Measurements from ENCODE around the gene GFI1B.

DNA sequence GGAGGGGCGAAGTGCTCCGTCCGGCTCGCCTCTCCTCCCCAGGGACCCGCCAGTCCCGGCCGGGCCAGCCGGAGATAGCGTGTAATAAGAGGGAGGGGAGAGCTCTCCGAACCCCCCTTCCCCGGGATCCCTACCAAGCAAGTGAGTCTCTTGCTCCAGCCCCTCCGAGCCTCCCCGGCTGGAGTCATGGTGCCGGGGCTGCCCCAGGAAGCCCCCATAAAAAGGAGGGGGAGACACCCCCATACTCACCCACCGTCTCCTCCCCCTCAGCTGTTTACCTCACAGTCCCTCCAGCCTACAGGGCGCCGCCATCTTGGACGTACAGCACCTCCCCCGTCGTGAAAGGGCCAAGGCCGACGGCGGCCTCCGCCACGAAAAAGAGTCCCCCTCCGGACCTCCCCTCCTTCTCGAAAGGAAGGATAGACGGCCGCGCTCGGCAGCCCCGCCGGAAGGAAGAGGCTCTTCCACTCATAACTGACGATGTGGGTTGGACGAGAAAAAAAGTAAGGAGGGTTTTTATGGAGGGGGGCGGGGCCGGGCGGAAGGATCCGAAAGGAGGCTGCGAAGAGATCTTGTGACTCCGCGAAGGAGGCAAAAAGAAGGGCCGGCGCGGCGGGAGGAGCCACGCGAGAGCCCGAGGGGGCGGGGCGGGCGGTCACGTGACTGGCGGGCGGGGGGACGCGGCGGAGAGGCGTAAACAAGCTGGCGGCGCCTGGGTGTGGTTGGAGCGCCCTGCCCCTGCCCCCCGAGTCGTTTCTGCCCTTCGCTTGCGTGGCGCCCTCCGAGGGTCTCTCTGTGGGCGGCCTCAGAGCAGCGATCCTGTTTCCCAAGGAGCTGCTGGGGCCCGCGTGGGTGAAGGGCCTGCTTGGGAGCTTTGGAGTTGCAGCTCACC, 34.0 kb upstream of the GFI1B start, which contains the start of gene TSC1:
- TF ChIP-seq, protein P1, sequence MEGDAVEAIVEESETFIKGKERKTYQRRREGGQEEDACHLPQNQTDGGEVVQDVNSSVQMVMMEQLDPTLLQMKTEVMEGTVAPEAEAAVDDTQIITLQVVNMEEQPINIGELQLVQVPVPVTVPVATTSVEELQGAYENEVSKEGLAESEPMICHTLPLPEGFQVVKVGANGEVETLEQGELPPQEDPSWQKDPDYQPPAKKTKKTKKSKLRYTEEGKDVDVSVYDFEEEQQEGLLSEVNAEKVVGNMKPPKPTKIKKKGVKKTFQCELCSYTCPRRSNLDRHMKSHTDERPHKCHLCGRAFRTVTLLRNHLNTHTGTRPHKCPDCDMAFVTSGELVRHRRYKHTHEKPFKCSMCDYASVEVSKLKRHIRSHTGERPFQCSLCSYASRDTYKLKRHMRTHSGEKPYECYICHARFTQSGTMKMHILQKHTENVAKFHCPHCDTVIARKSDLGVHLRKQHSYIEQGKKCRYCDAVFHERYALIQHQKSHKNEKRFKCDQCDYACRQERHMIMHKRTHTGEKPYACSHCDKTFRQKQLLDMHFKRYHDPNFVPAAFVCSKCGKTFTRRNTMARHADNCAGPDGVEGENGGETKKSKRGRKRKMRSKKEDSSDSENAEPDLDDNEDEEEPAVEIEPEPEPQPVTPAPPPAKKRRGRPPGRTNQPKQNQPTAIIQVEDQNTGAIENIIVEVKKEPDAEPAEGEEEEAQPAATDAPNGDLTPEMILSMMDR (conservative IDR thresholded peaks at IDR 0.05; ENCODE audit: low read depth, low read length), result no peak
- TF ChIP-seq, protein P2, sequence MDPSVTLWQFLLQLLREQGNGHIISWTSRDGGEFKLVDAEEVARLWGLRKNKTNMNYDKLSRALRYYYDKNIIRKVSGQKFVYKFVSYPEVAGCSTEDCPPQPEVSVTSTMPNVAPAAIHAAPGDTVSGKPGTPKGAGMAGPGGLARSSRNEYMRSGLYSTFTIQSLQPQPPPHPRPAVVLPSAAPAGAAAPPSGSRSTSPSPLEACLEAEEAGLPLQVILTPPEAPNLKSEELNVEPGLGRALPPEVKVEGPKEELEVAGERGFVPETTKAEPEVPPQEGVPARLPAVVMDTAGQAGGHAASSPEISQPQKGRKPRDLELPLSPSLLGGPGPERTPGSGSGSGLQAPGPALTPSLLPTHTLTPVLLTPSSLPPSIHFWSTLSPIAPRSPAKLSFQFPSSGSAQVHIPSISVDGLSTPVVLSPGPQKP (IDR thresholded peaks at IDR 0.05; ENCODE audit: borderline replicate concordance, low read depth, low read length), result no peak
- TF ChIP-seq MAFK (IDR thresholded peaks at IDR 0.05; ENCODE audit: low read depth, low read length) (no peak), POLR2A (IDR thresholded peaks at IDR 0.05; ENCODE audit: low read depth, low read length) (peak; percentile 90), RAD21 (IDR thresholded peaks at IDR 0.05; ENCODE audit: low read length) (no peak)

All from IMR-90 (cell line).